ENCODE measurements around the gene POLR3E. TPM values are rescaled to one million over a fixed set of nuclear protein-coding genes. Genes with fewer than 3 reads are reported as not detected.

Gene POLR3E
- total RNA-seq, 1 experiment from 2014 or later: 103 TPM

DNA sequence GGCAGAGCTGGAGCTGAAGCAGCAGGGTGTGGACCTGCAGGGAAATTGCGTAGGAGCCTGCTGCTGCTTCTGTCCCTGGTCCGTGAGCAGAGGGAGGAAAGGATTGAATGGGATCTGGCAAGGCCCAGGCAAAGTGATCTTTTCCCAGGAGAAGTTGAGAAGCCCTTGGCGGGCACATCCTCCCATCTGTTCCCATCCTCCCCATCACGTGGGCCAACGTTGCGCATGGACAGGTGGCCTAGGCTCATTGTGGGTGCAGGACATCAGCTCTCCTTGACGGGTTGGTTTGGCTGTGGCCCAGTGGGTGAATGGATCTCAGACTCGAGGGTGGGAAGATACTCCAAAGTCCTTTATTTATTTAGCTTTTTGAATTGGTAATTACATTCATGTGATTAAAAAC lies 29.4 kb upstream of the POLR3E start:
- no peak overlapping the region for H2AK5ac ChIP-seq (ENCODE audit: insufficient read length, low read length)
- no peaks in the 10 kb centered on the region for H3K79me1 ChIP-seq (ENCODE audit: insufficient read depth, low read depth, low read length, poor library complexity, severe bottlenecking)
- DNase-seq: no peak
- H4K8ac ChIP-seq (replicated peaks; ENCODE audit: insufficient read length, low read depth, low read length): no peak overlapping the region
- Mint-ChIP-seq H3K27me3 (ENCODE audit: low read depth) (no peaks in the 10 kb centered on the region), H3K4me3 (no peak overlapping the region), H3K27ac (peak overlapping the region in 2 of 3 experiments; percentile 23 to 38; a peak in 2 of 7 replicates), H3K36me3 (ENCODE audit: insufficient read depth in 1 of 3, low read depth in 3 of 3) (peaks cover 11 to 35% (median 28%) of the 10 kb centered on the region in 3 experiments; a peak in 6 of 7 replicates), H3K4me1 (no peaks in the 10 kb centered on the region), H3K9me3 (no peaks in the 10 kb centered on the region)
- no peaks in the 10 kb centered on the region for H3K23me2 ChIP-seq (ENCODE audit: insufficient read length, low read depth, low read length, poor library complexity, severe bottlenecking)
- H4K91ac ChIP-seq (ENCODE audit: insufficient read length, low read depth, low read length): no peak overlapping the region
- H3T11ph ChIP-seq (ENCODE audit: low read length): no peak overlapping the region
- no peak overlapping the region for H3K27ac ChIP-seq (ENCODE audit: insufficient read length, low read depth, low read length)
- H2BK12ac ChIP-seq (ENCODE audit: insufficient read length, low read depth, low read length): no peak overlapping the region
- no peak overlapping the region for H2AFZ ChIP-seq (ENCODE audit: low read length)
- H3K23ac ChIP-seq (ENCODE audit: insufficient read length, low read depth, low read length): no peak overlapping the region
- no peaks in the 10 kb centered on the region for H3K9me3 ChIP-seq (ENCODE audit: control insufficient read depth, low read depth, low read length)
- no peaks in the 10 kb centered on the region for H3K4me1 ChIP-seq (ENCODE audit: insufficient read depth, low read length)
- no peak overlapping the region for H4K5ac ChIP-seq (ENCODE audit: insufficient read length, low read depth, low read length)
- H3K14ac ChIP-seq (ENCODE audit: insufficient read depth, low read length): no peak overlapping the region
- no peaks in the 10 kb centered on the region for H3K27me3 ChIP-seq (ENCODE audit: insufficient read depth, low read length)
- no peak overlapping the region for H2BK15ac ChIP-seq (ENCODE audit: low read depth, low read length)
- H3K4ac ChIP-seq (ENCODE audit: low read depth, low read length): no peak overlapping the region
- H3K18ac ChIP-seq (ENCODE audit: insufficient read length, low read depth, low read length): no peak overlapping the region
- H2BK5ac ChIP-seq (ENCODE audit: insufficient read length, low read length): no peak overlapping the region
- H4K20me1 ChIP-seq (ENCODE audit: control insufficient read depth, insufficient read depth, insufficient read length): no peaks in the 10 kb centered on the region
- TF ChIP-seq, protein P1, sequence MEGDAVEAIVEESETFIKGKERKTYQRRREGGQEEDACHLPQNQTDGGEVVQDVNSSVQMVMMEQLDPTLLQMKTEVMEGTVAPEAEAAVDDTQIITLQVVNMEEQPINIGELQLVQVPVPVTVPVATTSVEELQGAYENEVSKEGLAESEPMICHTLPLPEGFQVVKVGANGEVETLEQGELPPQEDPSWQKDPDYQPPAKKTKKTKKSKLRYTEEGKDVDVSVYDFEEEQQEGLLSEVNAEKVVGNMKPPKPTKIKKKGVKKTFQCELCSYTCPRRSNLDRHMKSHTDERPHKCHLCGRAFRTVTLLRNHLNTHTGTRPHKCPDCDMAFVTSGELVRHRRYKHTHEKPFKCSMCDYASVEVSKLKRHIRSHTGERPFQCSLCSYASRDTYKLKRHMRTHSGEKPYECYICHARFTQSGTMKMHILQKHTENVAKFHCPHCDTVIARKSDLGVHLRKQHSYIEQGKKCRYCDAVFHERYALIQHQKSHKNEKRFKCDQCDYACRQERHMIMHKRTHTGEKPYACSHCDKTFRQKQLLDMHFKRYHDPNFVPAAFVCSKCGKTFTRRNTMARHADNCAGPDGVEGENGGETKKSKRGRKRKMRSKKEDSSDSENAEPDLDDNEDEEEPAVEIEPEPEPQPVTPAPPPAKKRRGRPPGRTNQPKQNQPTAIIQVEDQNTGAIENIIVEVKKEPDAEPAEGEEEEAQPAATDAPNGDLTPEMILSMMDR (conservative IDR thresholded peaks at IDR 0.05): no peak
- no peak overlapping the region for H3K56ac ChIP-seq (ENCODE audit: insufficient read length, low read depth, low read length)
- no CpG with 5 or more reads among the region's 8 CpGs for WGBS (ENCODE audit: extremely low coverage, insufficient read length, low lambda C conversion rate)
- H3K4me2 ChIP-seq (ENCODE audit: insufficient read depth, insufficient read length, low read length): no peak overlapping the region
- H2BK20ac ChIP-seq (ENCODE audit: low read depth, low read length, poor library complexity, severe bottlenecking): no peak overlapping the region
- no peak overlapping the region for H2BK120ac ChIP-seq (ENCODE audit: low read depth, low read length, poor library complexity, severe bottlenecking)
- no peak overlapping the region for H3K9ac ChIP-seq (ENCODE audit: extremely low read depth, insufficient read length, low read length)
- no peaks in the 10 kb centered on the region for H3K79me2 ChIP-seq (ENCODE audit: insufficient read depth, low read length)
